OCI-LY1 (cell line): ENCODE measurements around the gene MTHFD1L.

Experiments used
- CTCF ChIP-seq: fragments of 200-600 bp; sonication (generic), shearing (Covaris generic); IDR thresholded peaks from 2 replicates; pipeline ENCODE4 v1.5.1; 2017; ENCODE audit warnings: mild to moderate bottlenecking, antibody characterized with exemption, low read length, moderate library complexity, mixed read lengths
- EZH2 ChIP-seq: fragments of 200-600 bp; sonication (generic), shearing (Covaris generic); IDR thresholded peaks from 2 replicates; pipeline ENCODE4 v1.8.0; 2017; ENCODE audit warnings: borderline replicate concordance, mixed run types, mild to moderate bottlenecking, antibody characterized with exemption, low read length, moderate library complexity, mixed read lengths

GRCh38 chr6:151022492-151022891, 157.0 kb downstream of the MTHFD1L start:
- TF ChIP-seq CTCF: no peak
- TF ChIP-seq EZH2: no peak
